ENCODE measurements around the gene RHBDF1. TPM values are rescaled to one million over a fixed set of nuclear protein-coding genes. Genes with fewer than 3 reads are reported as not detected.

RHBDF1 gene
- total RNA-seq, 4 donors from 2014 or later: 14.7 to 79.0 (median 31.1) TPM

DNA sequence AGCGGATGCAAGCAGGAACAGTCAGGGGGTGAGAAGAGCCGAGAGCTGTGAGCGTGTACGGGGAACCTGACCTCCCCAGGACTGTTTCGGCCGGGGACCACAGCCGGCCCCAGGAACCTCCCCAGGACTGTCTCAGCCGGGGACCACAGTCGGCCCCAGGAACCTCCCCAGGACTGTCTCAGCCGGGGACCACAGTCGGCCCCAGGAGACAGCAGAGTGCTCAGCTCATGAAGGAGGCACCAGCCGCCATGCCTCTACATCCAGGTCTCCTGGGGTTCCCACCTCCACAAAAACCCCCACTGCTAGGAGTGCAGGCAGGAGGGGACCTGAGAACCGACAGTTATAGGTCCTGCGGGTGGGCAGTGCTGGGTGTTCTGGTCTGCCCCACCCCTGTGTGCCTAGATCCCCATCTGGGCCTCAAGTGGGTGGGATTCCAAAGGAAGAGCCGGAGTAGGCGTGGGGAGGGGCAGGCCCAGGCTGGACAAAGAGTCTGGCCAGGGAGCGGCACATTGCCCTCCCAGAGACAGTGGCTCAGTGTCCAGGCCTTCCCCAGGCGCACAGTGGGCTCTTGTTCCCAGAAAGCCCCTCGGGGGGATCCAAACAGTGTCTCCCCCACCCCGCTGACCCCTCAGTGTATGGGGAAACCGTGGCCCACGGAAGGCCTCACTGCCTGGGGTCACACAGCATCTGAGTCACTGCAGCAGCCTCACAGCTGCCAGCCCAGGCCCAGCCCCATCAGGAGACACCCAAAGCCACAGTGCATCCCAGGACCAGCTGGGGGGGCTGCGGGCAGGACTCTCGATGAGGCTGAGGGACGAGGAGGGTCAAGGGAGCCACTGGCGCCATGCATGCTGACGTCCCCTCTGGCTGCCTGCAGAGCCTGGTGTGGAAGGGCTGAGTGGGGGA, 4.3 kb downstream of the RHBDF1 start:
- Histone ChIP-seq H3K4me1 (peaks cover 0 to 30% of the 10 kb centered on the region in 2 donors), H3K27me3 (no peaks in the 10 kb centered on the region), H3K4me3 (no peak overlapping the region), H3K36me3 (no peaks in the 10 kb centered on the region), H3K9me3 (no peaks in the 10 kb centered on the region), H3K27ac (no peak overlapping the region)
- TF ChIP-seq POLR2A (IDR thresholded peaks at IDR 0.05): no peak
- TF ChIP-seq, protein P1, sequence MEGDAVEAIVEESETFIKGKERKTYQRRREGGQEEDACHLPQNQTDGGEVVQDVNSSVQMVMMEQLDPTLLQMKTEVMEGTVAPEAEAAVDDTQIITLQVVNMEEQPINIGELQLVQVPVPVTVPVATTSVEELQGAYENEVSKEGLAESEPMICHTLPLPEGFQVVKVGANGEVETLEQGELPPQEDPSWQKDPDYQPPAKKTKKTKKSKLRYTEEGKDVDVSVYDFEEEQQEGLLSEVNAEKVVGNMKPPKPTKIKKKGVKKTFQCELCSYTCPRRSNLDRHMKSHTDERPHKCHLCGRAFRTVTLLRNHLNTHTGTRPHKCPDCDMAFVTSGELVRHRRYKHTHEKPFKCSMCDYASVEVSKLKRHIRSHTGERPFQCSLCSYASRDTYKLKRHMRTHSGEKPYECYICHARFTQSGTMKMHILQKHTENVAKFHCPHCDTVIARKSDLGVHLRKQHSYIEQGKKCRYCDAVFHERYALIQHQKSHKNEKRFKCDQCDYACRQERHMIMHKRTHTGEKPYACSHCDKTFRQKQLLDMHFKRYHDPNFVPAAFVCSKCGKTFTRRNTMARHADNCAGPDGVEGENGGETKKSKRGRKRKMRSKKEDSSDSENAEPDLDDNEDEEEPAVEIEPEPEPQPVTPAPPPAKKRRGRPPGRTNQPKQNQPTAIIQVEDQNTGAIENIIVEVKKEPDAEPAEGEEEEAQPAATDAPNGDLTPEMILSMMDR (IDR thresholded peaks at IDR 0.05): no peak
- DNase-seq: no peak
- intact Hi-C loops (cut with DNase I; ENCODE audit: low total_unique reads): no loop called here

DNA sequence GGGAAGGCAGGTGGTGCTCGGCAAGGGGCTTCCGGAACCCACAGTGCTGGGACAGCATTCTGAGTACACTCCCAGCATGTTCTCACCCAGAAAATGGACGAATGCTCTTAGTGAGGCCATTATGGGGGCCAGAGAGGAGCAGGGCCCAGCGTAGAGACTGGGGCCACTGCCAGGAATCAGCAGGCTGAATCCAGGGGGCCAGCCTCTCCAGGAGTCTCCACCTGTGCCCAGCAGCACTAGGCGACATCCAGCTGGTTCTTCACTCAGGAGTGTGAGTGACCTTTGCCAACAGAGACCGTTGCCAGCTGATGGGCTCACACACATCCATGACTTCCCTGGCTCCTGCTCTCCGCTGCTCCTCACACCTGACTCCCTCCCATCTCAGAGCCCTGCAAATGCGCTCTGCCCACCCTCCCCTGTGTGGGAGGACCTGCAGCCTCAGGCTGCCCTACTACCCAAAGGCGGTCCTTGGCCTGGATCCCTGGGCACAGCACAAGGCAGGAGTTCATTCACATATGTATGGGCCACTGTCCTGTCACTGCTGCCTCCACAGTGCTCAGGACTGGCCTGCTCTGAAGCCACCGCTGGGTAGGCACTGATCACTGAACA, 5.1 kb downstream of the RHBDF1 start:
- Histone ChIP-seq H3K36me3 (no peaks in the 10 kb centered on the region), H3K27me3 (no peaks in the 10 kb centered on the region), H3K4me3 (no peak overlapping the region), H3K27ac (no peak overlapping the region), H3K9me3 (no peaks in the 10 kb centered on the region), H3K4me1 (peaks cover 0 to 25% of the 10 kb centered on the region in 2 donors)
- no peak for DNase-seq
- TF ChIP-seq, protein P1 (IDR thresholded peaks at IDR 0.05): no peak
- no peak for TF ChIP-seq POLR2A (IDR thresholded peaks at IDR 0.05)
- intact Hi-C loops (cut with DNase I; ENCODE audit: low total_unique reads): no loop called here

DNA sequence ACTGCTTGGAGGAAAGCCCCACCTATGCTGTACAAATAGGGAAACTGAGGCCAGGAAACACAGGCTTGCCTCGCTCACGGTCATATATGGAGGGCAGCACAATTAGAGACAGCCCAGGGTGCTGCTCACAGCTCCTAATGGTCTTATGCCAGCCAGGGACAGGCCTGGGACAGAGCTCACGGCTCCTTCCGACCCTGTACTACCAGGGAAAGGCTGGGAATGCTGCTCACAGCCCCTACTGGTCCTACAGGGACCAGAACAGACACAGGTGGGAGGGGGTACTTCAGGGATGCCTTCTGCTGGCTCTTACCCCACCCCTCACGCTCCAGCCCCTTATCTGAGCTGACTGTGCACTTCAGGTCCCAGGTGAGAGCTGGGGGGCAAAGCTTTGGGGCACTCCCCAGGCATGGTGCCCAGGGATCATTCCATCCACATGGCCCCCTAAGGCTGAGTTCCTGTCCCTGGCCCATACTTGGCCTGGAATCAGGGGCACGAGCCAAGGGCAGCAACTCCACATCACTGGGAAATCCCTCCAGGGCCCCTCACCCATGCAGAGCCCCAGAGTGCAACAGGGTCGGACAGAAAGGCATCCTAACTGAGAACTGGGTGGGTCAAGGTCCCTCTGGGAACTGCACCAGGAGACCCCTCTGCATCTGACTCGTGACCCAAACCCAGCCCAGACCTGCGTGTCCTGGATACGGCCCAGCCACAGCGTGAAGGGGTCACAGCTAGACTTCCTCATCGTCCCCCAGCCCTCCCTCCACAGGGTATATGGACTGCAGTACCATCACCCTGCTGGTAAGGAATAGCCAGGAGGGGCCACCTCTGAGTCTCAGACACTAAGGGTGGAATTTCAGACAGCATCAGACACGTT, 5.9 kb downstream of the RHBDF1 start:
- intact Hi-C loops (cut with DNase I; ENCODE audit: low total_unique reads): no loop called here
- TF ChIP-seq, protein P1 (IDR thresholded peaks at IDR 0.05): no peak
- no peak for TF ChIP-seq POLR2A (IDR thresholded peaks at IDR 0.05)
- no peaks in the 10 kb centered on the region for H3K36me3 ChIP-seq
- peaks cover 0 to 25% of the 10 kb centered on the region in 2 donors for H3K4me1 ChIP-seq
- no peak overlapping the region for H3K27ac ChIP-seq
- DNase-seq: no peak
- H3K4me3 ChIP-seq: no peak overlapping the region
- H3K27me3 ChIP-seq: no peaks in the 10 kb centered on the region
- no peaks in the 10 kb centered on the region for H3K9me3 ChIP-seq

DNA sequence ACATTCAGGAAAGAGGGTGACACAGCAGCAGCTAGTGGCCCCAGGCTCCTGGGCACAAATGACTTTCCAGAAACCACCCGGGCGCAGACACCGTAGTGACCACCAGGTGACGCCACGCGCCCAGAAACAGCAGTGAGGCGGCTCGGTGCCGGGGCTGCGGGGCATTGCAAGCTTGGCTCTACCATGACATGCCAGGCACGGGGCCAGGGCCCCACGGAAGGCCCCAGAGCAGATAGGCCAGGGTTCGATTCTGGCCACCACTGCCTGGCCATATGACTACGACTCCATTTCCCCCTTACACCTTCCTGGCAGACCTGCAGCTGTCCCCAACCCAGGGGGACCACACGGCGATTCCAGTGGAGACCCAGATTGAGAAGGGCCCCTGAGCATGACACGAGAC, 6.7 kb downstream of the RHBDF1 start:
- no peaks in the 10 kb centered on the region for H3K36me3 ChIP-seq
- H3K9me3 ChIP-seq: no peaks in the 10 kb centered on the region
- no peak overlapping the region for H3K27ac ChIP-seq
- no peak overlapping the region for H3K4me3 ChIP-seq
- peak; percentile 75 to 78 for DNase-seq
- intact Hi-C loops (cut with DNase I; ENCODE audit: low total_unique reads): loop anchor here (2.0 kb wide), 1 partner anchor 31 kb away; no protein-coding TSS in a partner anchor
- H3K27me3 ChIP-seq: no peaks in the 10 kb centered on the region
- H3K4me1 ChIP-seq: peaks cover 0 to 20% of the 10 kb centered on the region in 2 donors
- TF ChIP-seq POLR2A (IDR thresholded peaks at IDR 0.05): no peak
- TF ChIP-seq, protein P1 (IDR thresholded peaks at IDR 0.05): peak; percentile 90 to 99 (median 98)
